ENCODE data around the gene TAPBP. TPM values are rescaled to one million over a fixed set of nuclear protein-coding genes. Genes with fewer than 3 reads are reported as not detected.

Gene TAPBP
- total RNA-seq, 1 donor from 2014 or later = 59.9 TPM

DNA sequence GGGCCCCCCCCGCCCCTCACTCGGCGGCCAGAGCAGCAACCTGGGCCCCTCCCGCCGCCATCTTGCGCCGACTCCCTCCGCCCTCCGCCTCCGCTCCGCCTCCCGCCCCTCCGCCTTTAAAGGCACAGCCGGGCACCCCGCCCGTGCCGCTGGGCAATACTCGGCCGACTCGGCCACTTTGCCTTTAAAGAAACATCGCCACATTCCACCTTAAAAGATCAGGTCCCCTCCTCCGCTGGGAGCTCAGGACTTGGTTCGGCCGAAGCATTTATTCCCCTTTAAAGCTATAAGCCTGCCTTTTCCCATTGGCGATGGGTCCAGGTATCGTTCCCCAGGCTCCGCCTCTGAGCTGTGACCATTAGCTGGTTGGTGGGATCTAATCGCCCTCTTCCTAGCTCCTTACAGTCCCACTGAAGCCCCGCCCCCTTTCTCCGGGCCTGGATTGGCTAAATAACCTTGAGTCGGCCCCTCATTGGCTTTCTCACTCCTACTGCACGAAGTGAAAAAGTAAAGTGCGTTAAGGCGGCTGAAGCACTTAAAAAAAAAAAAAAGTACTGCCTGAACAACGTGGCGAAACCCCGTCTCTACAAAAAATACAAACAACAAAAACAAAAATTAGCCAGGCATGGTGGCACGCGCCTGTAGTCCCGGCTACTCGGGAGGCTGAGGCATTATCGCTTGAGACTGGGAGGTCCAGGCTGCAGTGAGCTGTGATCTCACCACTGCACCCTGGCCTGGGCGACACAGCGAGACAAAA lies 4.0 kb upstream of the TAPBP start, which contains the start of gene ZBTB22:
TSS of gene ZBTB22 (minus strand) at position 76 of the 757 bp plus-strand sequence. CDS start 828 bp downstream, outside the sequence.
- H3K4me3 ChIP-seq = peak within 1 kb of the TSS; percentile 46 to 49
- intact Hi-C loops (cut with DNase I) = loop anchor here (5.0 kb wide), 1 partner anchor 99 kb away; the partner anchor contains the start of gene CUTA
- no peaks in the 10 kb centered on the region for H3K9me3 ChIP-seq
- peak within 1 kb of the TSS; percentile 87 for H3K27ac ChIP-seq
- no peaks in the 10 kb centered on the region for H3K27me3 ChIP-seq
- peaks cover 0 to 25% of the 10 kb centered on the region in 2 donors for H3K36me3 ChIP-seq
- peaks cover 72% of the 10 kb centered on the region for H3K4me1 ChIP-seq
- TF ChIP-seq POLR2AphosphoS5 (IDR thresholded peaks at IDR 0.05; ENCODE audit: insufficient read depth in 1 of 2, low read depth in 1 of 2) (peak; percentile 77 to 91), CTCF (IDR thresholded peaks at IDR 0.05) (no peak)
- DNase-seq (ENCODE audit: extremely low spot score in 2 of 2) = peak in 1 of 2 donors; percentile 99

- Histone ChIP-seq H3K27me3 (no peaks in the 10 kb centered on the region), H3K36me3 (peaks cover 0 to 25% of the 10 kb centered on the region in 2 donors), H3K4me1 (peaks cover 74% of the 10 kb centered on the region), H3K27ac (peak overlapping the region; percentile 87), H3K9me3 (no peaks in the 10 kb centered on the region), H3K4me3 (peak overlapping the region; percentile 46 to 49)
- DNase-seq (ENCODE audit: extremely low spot score in 2 of 2) = no peak
- intact Hi-C loops (cut with DNase I) = loop anchor here (5.0 kb wide), 1 partner anchor 100 kb away; the partner anchor contains the start of gene CUTA
- no peak for TF ChIP-seq POLR2AphosphoS5 (IDR thresholded peaks at IDR 0.05; ENCODE audit: insufficient read depth in 1 of 2, low read depth in 1 of 2)
- TF ChIP-seq POLR2A (IDR thresholded peaks at IDR 0.05) = no peak
- TF ChIP-seq CTCF (IDR thresholded peaks at IDR 0.05) = no peak
Measured at GRCh38 chr6:33317419-33317668, 3.5 kb upstream of the TAPBP start.

DNA sequence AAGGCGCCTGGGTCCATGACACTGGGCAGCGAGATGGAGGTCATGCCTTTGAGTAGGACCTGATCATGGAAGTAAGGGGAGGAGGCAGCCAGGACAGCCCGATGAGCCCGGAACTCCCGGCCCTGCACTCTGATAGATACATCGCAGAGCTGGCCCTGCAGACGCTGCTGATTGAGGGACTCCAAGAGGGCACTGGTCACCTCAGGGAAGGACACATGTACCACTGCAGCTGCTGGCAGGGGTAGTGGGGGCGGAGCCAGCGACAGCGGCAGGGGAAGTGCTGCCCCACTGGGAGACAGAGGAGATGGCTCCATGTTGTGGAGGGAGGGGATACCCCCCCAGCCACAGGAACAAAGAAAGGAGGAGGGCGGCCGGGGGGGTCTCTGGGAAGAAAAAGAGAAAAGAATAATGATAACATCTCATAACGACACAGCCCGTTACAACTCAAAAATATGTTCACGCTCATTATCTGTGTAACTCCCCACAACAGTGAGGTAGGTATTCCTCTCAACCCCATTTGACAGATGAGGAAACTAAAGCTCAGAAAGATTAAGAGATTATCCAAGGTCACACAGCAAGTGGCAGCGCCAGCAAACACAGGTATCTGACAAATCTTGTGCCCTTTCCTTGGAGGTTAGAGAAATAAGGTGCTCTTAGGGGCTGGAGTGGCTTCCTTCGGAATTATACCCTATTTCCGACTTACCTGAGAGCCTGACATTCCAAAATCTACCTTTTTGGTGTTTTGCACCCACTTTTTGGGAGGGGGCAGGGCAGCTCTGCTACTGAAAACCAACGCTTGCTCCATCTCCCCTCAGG lies 2.9 kb upstream of the TAPBP start:
- H3K4me3 ChIP-seq = peak overlapping the region; percentile 46 to 49
- H3K27ac ChIP-seq = peak overlapping the region; percentile 87
- intact Hi-C loops (cut with DNase I) = loop anchor here (5.0 kb wide), 1 partner anchor 100 kb away; the partner anchor contains the start of gene CUTA
- H3K36me3 ChIP-seq = peaks cover 0 to 25% of the 10 kb centered on the region in 2 donors
- H3K4me1 ChIP-seq = peaks cover 74% of the 10 kb centered on the region
- H3K27me3 ChIP-seq = no peaks in the 10 kb centered on the region
- DNase-seq (ENCODE audit: extremely low spot score in 2 of 2) = peak in 1 of 2 donors; percentile 86
- TF ChIP-seq POLR2A (IDR thresholded peaks at IDR 0.05) (no peak), POLR2AphosphoS5 (IDR thresholded peaks at IDR 0.05; ENCODE audit: insufficient read depth in 1 of 2, low read depth in 1 of 2) (no peak), CTCF (IDR thresholded peaks at IDR 0.05) (no peak)
- H3K9me3 ChIP-seq = no peaks in the 10 kb centered on the region

GRCh38 chr6:33315793-33316602 lies 2.1 kb upstream of the TAPBP start:
- Histone ChIP-seq H3K27me3 (no peaks in the 10 kb centered on the region), H3K27ac (peak overlapping the region; percentile 99), H3K9me3 (no peaks in the 10 kb centered on the region), H3K4me3 (no peak overlapping the region), H3K36me3 (peaks cover 0 to 24% of the 10 kb centered on the region in 2 donors), H3K4me1 (peaks cover 74% of the 10 kb centered on the region)
- intact Hi-C loops (cut with DNase I) = loop anchor here (5.0 kb wide), 1 partner anchor 101 kb away; the partner anchor contains the start of gene CUTA
- peak in 1 of 2 donors; percentile 86 for DNase-seq (ENCODE audit: extremely low spot score in 2 of 2)
- TF ChIP-seq POLR2AphosphoS5 (IDR thresholded peaks at IDR 0.05; ENCODE audit: insufficient read depth in 1 of 2, low read depth in 1 of 2) (no peak), POLR2A (IDR thresholded peaks at IDR 0.05) (no peak), CTCF (IDR thresholded peaks at IDR 0.05) (no peak)

Data from vagina (tissue), 2 donors.